Measurements from ENCODE around the gene MIGA2.
A peak's percentile ranks its signal among the peaks of the same experiment; 100 is the strongest.

GRCh38 chr9:129109537-129109903 lies 73.1 kb downstream of the MIGA2 start:
- TF ChIP-seq, protein P1, sequence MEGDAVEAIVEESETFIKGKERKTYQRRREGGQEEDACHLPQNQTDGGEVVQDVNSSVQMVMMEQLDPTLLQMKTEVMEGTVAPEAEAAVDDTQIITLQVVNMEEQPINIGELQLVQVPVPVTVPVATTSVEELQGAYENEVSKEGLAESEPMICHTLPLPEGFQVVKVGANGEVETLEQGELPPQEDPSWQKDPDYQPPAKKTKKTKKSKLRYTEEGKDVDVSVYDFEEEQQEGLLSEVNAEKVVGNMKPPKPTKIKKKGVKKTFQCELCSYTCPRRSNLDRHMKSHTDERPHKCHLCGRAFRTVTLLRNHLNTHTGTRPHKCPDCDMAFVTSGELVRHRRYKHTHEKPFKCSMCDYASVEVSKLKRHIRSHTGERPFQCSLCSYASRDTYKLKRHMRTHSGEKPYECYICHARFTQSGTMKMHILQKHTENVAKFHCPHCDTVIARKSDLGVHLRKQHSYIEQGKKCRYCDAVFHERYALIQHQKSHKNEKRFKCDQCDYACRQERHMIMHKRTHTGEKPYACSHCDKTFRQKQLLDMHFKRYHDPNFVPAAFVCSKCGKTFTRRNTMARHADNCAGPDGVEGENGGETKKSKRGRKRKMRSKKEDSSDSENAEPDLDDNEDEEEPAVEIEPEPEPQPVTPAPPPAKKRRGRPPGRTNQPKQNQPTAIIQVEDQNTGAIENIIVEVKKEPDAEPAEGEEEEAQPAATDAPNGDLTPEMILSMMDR (IDR thresholded peaks at IDR 0.05): peak in 1 of 6 experiments; percentile 28
- no peak for TF ChIP-seq POLR2A (IDR thresholded peaks at IDR 0.05)

Measured in esophagus squamous epithelium (tissue), 4 donors.